Activated naive CD8-positive, alpha-beta T cell treated with anti-CD3 and anti-CD28 coated beads, Interleukin-2, amount 50 U/mL, for 24 hours (primary cell): Measurements from ENCODE around the gene SF3B4.
"Not testable (repeated sequence)": the region's sequence is repeated elsewhere in the genome, so short reads cannot be mapped to it uniquely, and the experiment has no call there.

Experiments
- ATAC-seq: fragments of 150-1000 bp; cut with Tn5 transposase; one replicate; pipeline ENCODE4 v1.10.0; 2021
- DNase-seq: peaks from one replicate; pipeline ENCODE4 v3.0.0; 2021
- H3K27ac Mint-ChIP-seq: one replicate; pipeline ENCODE4 v1.8.0; 2021; ENCODE audit warnings: mild to moderate bottlenecking, mixed read lengths
- H3K27me3 Mint-ChIP-seq: one replicate; pipeline ENCODE4 v1.8.0; 2021; ENCODE audit warnings: mixed read lengths
- H3K36me3 Mint-ChIP-seq: one replicate; pipeline ENCODE4 v1.8.0; 2021; ENCODE audit warnings: low read depth, mixed read lengths
- H3K4me1 Mint-ChIP-seq: one replicate; pipeline ENCODE4 v1.8.0; 2021; ENCODE audit warnings: mixed read lengths
- H3K4me3 Mint-ChIP-seq: one replicate; pipeline ENCODE4 v1.8.0; 2021; ENCODE audit warnings: mild to moderate bottlenecking, moderate library complexity, mixed read lengths
- H3K9me3 Mint-ChIP-seq: one replicate; pipeline ENCODE4 v1.8.0; 2021; ENCODE audit warnings: mixed read lengths

The SF3B4 gene

GRCh38 chr1:149927563-149928400, at the start of gene SF3B4:
TSS of gene SF3B4 (minus strand) at chr1:149927803. CDS start at chr1:149927759, 44 bp downstream.
- ATAC-seq, result peak; percentile 96
- H3K4me3 Mint-ChIP-seq, result peak within 1 kb of the TSS; percentile 96
- DNase-seq, result peak; percentile 95
- no peaks in the 10 kb centered on the region for H3K9me3 Mint-ChIP-seq
- H3K27me3 Mint-ChIP-seq, result no peaks in the 10 kb centered on the region
- H3K36me3 Mint-ChIP-seq, result peaks cover 44% of the 10 kb centered on the region
- peak within 1 kb of the TSS; percentile 93 for H3K27ac Mint-ChIP-seq
- H3K4me1 Mint-ChIP-seq, result peaks cover 57% of the 10 kb centered on the region

- Mint-ChIP-seq H3K36me3 (peaks cover 40% of the 10 kb centered on the region), H3K27me3 (peaks cover 2% of the 10 kb centered on the region), H3K4me3 (no peak overlapping the region), H3K4me1 (peaks cover 40% of the 10 kb centered on the region), H3K9me3 (no peaks in the 10 kb centered on the region), H3K27ac (no peak overlapping the region)
- no peak for ATAC-seq
- DNase-seq, result no peak
Measured at GRCh38 chr1:149977345-149977744, 49.7 kb upstream of the SF3B4 start.

GRCh38 chr1:149972547-149972946, 44.9 kb upstream of the SF3B4 start:
- DNase-seq (no peak), ATAC-seq (no peak)
- Mint-ChIP-seq H3K27me3 (peaks cover 2% of the 10 kb centered on the region), H3K36me3 (peaks cover 53% of the 10 kb centered on the region), H3K27ac (no peak overlapping the region), H3K9me3 (no peaks in the 10 kb centered on the region), H3K4me1 (peaks cover 6% of the 10 kb centered on the region), H3K4me3 (no peak overlapping the region)

- Mint-ChIP-seq H3K36me3 (peaks cover 46% of the 10 kb centered on the region), H3K4me1 (no peaks in the 10 kb centered on the region), H3K4me3 (no peak overlapping the region), H3K27me3 (no peaks in the 10 kb centered on the region), H3K9me3 (no peaks in the 10 kb centered on the region), H3K27ac (no peak overlapping the region)
- ATAC-seq (no peak), DNase-seq (no peak)
Measured at GRCh38 chr1:149967646-149968045, 40.0 kb upstream of the SF3B4 start.

- H3K27me3 Mint-ChIP-seq, result no peaks in the 10 kb centered on the region
- H3K4me1 Mint-ChIP-seq, result peaks cover 6% of the 10 kb centered on the region
- ATAC-seq (no peak), DNase-seq (no peak)
- peaks cover 41% of the 10 kb centered on the region for H3K36me3 Mint-ChIP-seq
- no peak overlapping the region for H3K4me3 Mint-ChIP-seq
- H3K27ac Mint-ChIP-seq, result no peak overlapping the region
- no peaks in the 10 kb centered on the region for H3K9me3 Mint-ChIP-seq
Measured at GRCh38 chr1:149967041-149967440, 39.4 kb upstream of the SF3B4 start.

- Mint-ChIP-seq H3K27ac (no peak overlapping the region), H3K4me3 (no peak overlapping the region), H3K4me1 (peaks cover 11% of the 10 kb centered on the region), H3K36me3 (peaks cover 41% of the 10 kb centered on the region), H3K27me3 (no peaks in the 10 kb centered on the region), H3K9me3 (no peaks in the 10 kb centered on the region)
- ATAC-seq (no peak), DNase-seq (no peak)
Measured at GRCh38 chr1:149966405-149966804, 38.8 kb upstream of the SF3B4 start.

- DNase-seq, result no peak
- Mint-ChIP-seq H3K9me3 (no peaks in the 10 kb centered on the region), H3K4me3 (no peak overlapping the region), H3K27ac (no peak overlapping the region), H3K4me1 (peaks cover 11% of the 10 kb centered on the region), H3K36me3 (peaks cover 42% of the 10 kb centered on the region), H3K27me3 (no peaks in the 10 kb centered on the region)
- ATAC-seq, result no peak
Measured at GRCh38 chr1:149965440-149965839, 37.8 kb upstream of the SF3B4 start.

GRCh38 chr1:149963358-149963757, 35.8 kb upstream of the SF3B4 start:
- peaks cover 11% of the 10 kb centered on the region for H3K4me1 Mint-ChIP-seq
- ATAC-seq (no peak), DNase-seq (no peak)
- H3K27me3 Mint-ChIP-seq, result no peaks in the 10 kb centered on the region
- no peak overlapping the region for H3K27ac Mint-ChIP-seq
- no peak overlapping the region for H3K4me3 Mint-ChIP-seq
- no peaks in the 10 kb centered on the region for H3K9me3 Mint-ChIP-seq
- H3K36me3 Mint-ChIP-seq, result peaks cover 51% of the 10 kb centered on the region

GRCh38 chr1:149962736-149963135, 35.1 kb upstream of the SF3B4 start:
- Mint-ChIP-seq H3K4me3 (no peak overlapping the region), H3K4me1 (peaks cover 11% of the 10 kb centered on the region), H3K9me3 (no peaks in the 10 kb centered on the region), H3K27ac (peak overlapping the region; percentile 37), H3K36me3 (peaks cover 52% of the 10 kb centered on the region), H3K27me3 (no peaks in the 10 kb centered on the region)
- DNase-seq (no peak), ATAC-seq (no peak)

GRCh38 chr1:149962039-149962647, 34.5 kb upstream of the SF3B4 start:
- Mint-ChIP-seq H3K9me3 (no peaks in the 10 kb centered on the region), H3K36me3 (peaks cover 51% of the 10 kb centered on the region), H3K27me3 (no peaks in the 10 kb centered on the region), H3K4me3 (no peak overlapping the region), H3K4me1 (peaks cover 11% of the 10 kb centered on the region), H3K27ac (no peak overlapping the region)
- DNase-seq (peak; percentile 16), ATAC-seq (peak; percentile 61)

- H3K9me3 Mint-ChIP-seq, DNase-seq, H3K27ac Mint-ChIP-seq, H3K27me3 Mint-ChIP-seq, H3K4me3 Mint-ChIP-seq, ATAC-seq: not testable (repeated sequence)
- Mint-ChIP-seq H3K36me3 (peaks cover 62% of the 10 kb centered on the region), H3K4me1 (peaks cover 10% of the 10 kb centered on the region)
Measured at GRCh38 chr1:149957548-149957947, 29.9 kb upstream of the SF3B4 start.

GRCh38 chr1:149949911-149950310, 22.3 kb upstream of the SF3B4 start:
- Mint-ChIP-seq H3K9me3 (no peaks in the 10 kb centered on the region), H3K4me3 (no peak overlapping the region), H3K27ac (no peak overlapping the region), H3K27me3 (no peaks in the 10 kb centered on the region), H3K4me1 (no peaks in the 10 kb centered on the region), H3K36me3 (peaks cover 41% of the 10 kb centered on the region)
- DNase-seq (no peak), ATAC-seq (no peak)

GRCh38 chr1:149945206-149945605, 17.6 kb upstream of the SF3B4 start:
- no peaks in the 10 kb centered on the region for H3K27me3 Mint-ChIP-seq
- ATAC-seq (no peak), DNase-seq (no peak)
- peaks cover 4% of the 10 kb centered on the region for H3K4me1 Mint-ChIP-seq
- H3K27ac Mint-ChIP-seq, result no peak overlapping the region
- no peak overlapping the region for H3K4me3 Mint-ChIP-seq
- H3K36me3 Mint-ChIP-seq, result peaks cover 28% of the 10 kb centered on the region
- no peaks in the 10 kb centered on the region for H3K9me3 Mint-ChIP-seq

GRCh38 chr1:149942885-149943284, 15.3 kb upstream of the SF3B4 start:
- Mint-ChIP-seq H3K9me3 (no peaks in the 10 kb centered on the region), H3K4me3 (no peak overlapping the region), H3K27me3 (no peaks in the 10 kb centered on the region), H3K36me3 (peaks cover 22% of the 10 kb centered on the region), H3K4me1 (peaks cover 21% of the 10 kb centered on the region), H3K27ac (no peak overlapping the region)
- DNase-seq, result no peak
- no peak for ATAC-seq

GRCh38 chr1:149942207-149942606, 14.6 kb upstream of the SF3B4 start:
- no peaks in the 10 kb centered on the region for H3K9me3 Mint-ChIP-seq

More at GRCh38 chr1:149942207-149942606, 14.6 kb upstream of the SF3B4 start:
- H3K27me3 Mint-ChIP-seq, result no peaks in the 10 kb centered on the region
- H3K4me1 Mint-ChIP-seq, result peaks cover 28% of the 10 kb centered on the region
- ATAC-seq (no peak), DNase-seq (no peak)
- peaks cover 17% of the 10 kb centered on the region for H3K36me3 Mint-ChIP-seq
- no peak overlapping the region for H3K4me3 Mint-ChIP-seq
- no peak overlapping the region for H3K27ac Mint-ChIP-seq
